Measurements from ENCODE around the gene NCR3LG1.
"Not testable (repeated sequence)": the region's sequence is repeated elsewhere in the genome, so short reads cannot be mapped to it uniquely, and the experiment has no call there.

Gene NCR3LG1

GRCh38 chr11:17412488-17413180, 61.0 kb downstream of the NCR3LG1 start:
- DNase-seq (ENCODE audit: low read depth) = no peak

- DNase-seq (ENCODE audit: low read depth) = no peak
Observed at GRCh38 chr11:17413414-17414316, 62.1 kb downstream of the NCR3LG1 start.

- DNase-seq (ENCODE audit: low read depth) = no peak
Observed at GRCh38 chr11:17414317-17414737, 62.7 kb downstream of the NCR3LG1 start.

GRCh38 chr11:17414992-17415391, 63.4 kb downstream of the NCR3LG1 start:
- DNase-seq (ENCODE audit: low read depth) = no peak

- no peak for DNase-seq (ENCODE audit: low read depth)
Observed at GRCh38 chr11:17415523-17416104, 64.0 kb downstream of the NCR3LG1 start.

DNA sequence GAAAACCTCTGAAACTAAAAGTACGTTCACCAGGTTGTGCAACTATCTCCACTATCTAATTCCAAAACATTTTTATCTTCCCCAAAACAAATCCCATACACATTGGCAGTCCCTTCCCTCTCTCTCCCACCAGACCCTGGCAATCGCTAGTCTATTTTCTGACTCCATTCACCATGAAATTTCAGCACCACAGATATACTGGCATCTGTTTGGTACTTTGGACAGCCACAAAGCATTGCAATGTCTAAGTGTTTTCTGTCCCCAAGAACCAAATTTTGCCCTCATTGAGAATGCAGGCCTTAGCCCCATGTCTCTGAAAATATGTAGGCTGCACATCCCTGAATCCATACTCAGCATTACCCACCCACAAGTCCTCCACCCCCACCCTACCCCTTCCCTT, 64.9 kb downstream of the NCR3LG1 start:
- no peak for DNase-seq (ENCODE audit: low read depth)

- DNase-seq (ENCODE audit: low read depth) = no peak
Observed at GRCh38 chr11:17418444-17419081, 67.0 kb downstream of the NCR3LG1 start.

DNA sequence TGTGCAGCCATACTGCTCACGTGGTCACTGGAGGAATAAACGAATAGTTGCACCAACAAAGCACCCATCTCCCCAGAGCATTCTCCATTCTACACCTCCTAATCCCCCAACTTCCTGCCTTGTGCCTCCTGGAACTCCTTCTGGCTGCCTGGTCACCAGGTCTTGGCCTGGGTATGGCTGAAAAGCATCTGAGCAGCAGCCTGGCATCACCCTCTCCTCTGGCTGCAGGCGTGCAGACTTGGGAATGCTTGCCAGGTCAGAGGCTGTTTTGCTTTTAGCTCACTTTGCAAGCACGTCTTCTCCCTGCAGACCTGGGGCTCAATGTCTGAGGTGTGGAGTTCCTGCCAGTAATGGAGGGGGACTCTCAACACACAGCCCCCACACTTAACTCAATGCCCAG, 70.2 kb downstream of the NCR3LG1 start:
- no peak for DNase-seq (ENCODE audit: low read depth)

DNA sequence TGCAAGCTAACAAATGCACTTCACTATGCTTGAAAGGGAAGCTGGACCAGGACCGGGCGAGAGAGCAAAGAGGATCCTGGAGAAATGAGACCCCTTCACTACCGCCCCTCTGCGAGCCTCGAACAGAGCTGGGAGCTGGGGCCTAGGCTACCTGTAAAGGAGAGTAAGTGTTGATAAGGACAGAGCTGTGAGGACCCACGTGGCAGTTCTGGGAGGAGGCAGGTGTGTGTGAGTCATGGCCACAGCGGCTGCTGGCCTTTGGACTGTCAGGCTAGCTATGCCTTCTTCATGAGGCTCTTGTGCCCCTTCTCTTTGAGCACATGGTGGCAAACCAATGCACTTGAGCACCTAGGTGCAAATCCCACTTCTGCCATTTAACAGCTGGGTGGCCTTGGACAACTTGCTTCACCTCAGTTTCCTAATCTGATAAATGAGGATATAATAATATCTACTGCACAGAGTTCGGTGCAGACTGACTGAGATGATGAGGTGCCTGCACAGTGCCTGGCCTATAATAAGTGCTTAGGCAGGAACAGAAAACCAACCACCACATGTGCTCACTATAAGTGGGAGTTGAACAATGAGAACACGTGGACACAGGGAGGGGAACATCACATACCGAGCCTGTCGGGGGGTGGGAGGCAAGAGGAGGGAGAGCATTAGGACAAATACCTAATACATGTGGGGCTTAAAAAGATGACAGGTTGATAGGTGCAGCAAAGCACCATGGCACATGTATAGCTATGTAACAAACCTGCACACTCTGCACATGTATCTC, 72.1 kb downstream of the NCR3LG1 start:
- DNase-seq (ENCODE audit: low read depth) = no peak

GRCh38 chr11:17426233-17426632, 74.6 kb downstream of the NCR3LG1 start:
- not testable (repeated sequence) for DNase-seq (ENCODE audit: low read depth)

All from fibroblast of gingiva (primary cell).